ENCODE data around the gene DBP. TPM values are rescaled to one million over a fixed set of nuclear protein-coding genes. Genes with fewer than 3 reads are reported as not detected.

Gene DBP
- total RNA-seq, 4 donors from 2014 or later = 0.33 to 18.6 (median 6.3) TPM

DNA sequence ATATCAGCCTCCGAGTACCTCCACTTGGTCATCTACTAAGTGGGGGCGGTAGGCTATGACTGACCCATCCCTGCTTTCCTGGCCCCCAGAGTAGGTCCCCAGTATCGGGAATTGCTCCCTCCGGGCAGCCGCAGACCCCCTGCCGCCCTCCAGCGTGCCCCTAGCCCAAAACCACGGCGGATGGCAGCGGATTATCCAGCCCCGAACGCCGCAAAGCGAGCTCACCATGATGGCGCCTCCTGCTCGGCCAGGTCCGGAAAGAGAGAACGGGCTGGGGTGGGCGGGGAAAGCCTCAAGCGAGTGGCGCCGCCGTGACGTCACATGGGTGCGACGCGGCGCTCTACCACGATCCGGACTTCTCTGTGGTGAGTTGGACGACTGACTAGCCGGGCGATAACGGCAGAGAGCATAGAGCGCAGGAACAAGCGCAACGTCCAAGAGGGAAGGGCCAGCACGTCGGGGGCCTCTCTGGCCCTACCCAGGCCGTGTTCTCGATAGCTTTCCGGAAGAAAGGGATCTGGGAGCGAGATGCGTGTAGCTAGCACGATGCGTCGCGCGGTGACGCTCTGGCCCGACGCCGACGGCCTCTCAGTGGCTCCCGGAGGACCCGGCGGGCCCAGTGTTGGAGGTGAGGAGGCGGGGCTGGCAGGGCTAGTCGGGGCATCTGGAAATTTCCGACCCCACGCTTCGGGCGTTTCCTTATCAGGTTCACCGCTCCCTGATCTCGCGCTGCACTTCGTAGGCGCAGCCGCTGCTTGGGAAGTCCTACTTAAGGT is 18.1 kb downstream of the DBP start, which contains the start of the genes RPL18 and SPHK2:
Gene RPL18, minus strand, starts transcription at position 263 of the 776 bp plus-strand sequence. Its CDS starts 35 bp downstream, at position 228.
Gene SPHK2, plus strand, starts transcription at position 591 of the 776 bp plus-strand sequence. CDS start 1,009 bp downstream, outside the sequence.
- TF ChIP-seq, protein P1, sequence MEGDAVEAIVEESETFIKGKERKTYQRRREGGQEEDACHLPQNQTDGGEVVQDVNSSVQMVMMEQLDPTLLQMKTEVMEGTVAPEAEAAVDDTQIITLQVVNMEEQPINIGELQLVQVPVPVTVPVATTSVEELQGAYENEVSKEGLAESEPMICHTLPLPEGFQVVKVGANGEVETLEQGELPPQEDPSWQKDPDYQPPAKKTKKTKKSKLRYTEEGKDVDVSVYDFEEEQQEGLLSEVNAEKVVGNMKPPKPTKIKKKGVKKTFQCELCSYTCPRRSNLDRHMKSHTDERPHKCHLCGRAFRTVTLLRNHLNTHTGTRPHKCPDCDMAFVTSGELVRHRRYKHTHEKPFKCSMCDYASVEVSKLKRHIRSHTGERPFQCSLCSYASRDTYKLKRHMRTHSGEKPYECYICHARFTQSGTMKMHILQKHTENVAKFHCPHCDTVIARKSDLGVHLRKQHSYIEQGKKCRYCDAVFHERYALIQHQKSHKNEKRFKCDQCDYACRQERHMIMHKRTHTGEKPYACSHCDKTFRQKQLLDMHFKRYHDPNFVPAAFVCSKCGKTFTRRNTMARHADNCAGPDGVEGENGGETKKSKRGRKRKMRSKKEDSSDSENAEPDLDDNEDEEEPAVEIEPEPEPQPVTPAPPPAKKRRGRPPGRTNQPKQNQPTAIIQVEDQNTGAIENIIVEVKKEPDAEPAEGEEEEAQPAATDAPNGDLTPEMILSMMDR (IDR thresholded peaks at IDR 0.05; ENCODE audit: low read depth) = no peak

DNA sequence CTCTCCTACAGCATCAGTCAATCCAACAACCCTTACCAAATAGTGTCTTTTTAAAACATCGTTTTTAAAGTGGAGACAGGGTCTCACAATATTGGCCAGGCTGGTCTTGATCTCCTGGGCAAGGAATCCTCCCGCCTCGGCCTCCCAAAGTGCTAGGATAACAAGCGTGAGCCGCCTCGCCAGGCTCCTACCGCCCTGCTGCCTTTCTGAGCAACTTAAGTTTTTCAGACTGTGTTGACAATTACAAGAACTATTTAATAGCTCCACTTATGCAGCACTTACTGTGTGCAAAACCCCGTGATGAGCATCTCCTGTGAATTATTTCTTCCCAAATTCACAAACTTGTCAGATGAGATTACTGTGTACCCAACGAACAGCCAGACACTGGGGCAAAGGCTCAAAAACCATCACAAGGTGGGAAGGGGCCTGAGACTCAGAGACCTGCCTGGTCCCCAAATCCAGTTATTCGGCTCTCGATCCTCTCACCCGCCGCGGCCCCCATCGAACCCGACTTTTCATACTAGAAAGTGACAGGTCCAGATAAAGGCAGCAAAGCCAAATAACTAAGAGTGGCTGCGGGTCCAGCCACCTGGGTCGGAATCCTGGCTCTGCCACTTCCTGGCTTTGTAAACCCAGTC is 18.8 kb downstream of the DBP start:
- TF ChIP-seq, protein P1 (IDR thresholded peaks at IDR 0.05; ENCODE audit: low read depth) = no peak

DNA sequence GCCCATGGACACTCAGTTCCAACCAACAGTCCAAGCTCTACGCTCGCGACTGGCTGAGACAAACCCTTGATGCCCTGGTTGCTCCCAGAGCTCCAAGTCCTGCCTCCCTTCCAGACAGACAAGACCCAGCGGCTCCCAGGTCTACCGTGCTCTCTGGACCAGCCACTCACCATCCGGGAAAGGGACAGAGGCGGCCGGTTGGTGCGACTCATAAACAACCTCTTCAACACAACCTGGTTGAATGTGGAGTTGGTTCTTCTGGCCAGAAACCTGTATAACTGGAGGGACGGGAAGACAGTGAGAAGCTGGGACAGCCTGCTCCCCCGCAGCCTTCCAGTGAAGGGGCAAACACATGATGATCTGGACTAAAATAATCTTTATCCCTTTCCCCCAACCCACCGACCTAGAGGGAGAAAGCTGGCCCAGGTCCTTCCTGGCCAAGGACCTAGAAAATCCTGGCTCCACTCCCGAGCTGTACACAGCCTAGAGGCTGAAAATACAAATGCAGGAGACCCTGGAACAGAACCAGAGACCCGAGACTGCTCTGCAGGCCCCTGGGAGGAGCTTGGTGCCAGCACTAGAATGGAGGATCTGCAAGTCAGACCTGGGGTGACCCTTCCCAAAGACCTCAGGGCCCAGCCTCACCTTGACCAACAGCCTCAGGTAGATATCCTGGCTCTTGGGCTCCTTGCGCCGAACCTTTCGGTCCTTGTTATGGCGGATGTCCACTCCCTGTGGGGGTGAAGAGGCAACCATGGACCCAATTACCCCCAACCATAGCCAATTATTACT is 19.8 kb downstream of the DBP start:
- TF ChIP-seq, protein P1 (IDR thresholded peaks at IDR 0.05; ENCODE audit: low read depth) = no peak

DNA sequence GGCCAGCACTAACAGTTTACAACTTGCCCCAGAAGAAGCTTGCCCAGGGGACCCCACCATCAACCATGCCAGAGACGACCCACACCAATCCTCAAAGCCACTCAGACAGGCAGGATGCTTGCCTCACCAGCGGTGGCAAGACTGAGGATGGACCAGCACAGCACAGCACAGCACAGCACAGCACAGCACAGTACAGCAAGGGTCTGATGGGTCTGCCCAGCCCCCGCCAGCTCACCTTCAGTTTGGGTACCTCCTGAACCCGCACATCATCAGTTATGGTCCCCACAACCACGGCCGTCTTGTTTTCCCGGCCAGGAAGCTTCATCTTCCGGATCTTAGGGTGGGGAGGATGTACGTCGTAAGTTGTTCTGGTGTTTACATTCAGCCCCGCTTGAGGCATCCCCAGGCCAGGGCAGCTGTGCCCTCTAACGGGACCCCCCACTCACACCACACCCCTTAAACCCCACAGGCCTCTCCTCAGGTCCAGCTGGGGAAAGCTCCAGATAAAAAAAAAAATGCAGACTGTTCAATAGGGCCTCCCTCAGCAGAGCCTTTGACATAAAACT is 20.6 kb downstream of the DBP start:
- TF ChIP-seq, protein P1 (IDR thresholded peaks at IDR 0.05; ENCODE audit: low read depth) = no peak

DNA sequence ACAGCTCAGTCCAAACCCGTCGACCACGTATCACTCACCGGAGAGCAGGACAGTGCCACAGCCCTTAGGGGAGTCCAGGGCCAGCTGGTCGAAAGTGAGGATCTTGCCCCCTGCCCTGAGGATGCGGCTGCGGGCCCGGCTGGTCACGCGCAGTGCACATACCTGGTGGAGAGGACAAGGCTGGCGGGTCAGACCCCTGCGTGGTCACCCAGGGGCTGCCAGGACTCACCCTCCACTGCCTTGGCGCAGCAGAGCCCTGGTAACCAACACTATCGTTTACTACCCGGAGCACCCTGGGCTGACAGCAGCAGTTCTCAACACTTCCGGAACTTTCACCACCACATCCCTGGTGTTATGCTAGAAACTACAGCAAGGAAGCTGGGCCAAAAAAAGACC is 21.1 kb downstream of the DBP start:
- TF ChIP-seq, protein P1 (IDR thresholded peaks at IDR 0.05; ENCODE audit: low read depth) = no peak

DNA sequence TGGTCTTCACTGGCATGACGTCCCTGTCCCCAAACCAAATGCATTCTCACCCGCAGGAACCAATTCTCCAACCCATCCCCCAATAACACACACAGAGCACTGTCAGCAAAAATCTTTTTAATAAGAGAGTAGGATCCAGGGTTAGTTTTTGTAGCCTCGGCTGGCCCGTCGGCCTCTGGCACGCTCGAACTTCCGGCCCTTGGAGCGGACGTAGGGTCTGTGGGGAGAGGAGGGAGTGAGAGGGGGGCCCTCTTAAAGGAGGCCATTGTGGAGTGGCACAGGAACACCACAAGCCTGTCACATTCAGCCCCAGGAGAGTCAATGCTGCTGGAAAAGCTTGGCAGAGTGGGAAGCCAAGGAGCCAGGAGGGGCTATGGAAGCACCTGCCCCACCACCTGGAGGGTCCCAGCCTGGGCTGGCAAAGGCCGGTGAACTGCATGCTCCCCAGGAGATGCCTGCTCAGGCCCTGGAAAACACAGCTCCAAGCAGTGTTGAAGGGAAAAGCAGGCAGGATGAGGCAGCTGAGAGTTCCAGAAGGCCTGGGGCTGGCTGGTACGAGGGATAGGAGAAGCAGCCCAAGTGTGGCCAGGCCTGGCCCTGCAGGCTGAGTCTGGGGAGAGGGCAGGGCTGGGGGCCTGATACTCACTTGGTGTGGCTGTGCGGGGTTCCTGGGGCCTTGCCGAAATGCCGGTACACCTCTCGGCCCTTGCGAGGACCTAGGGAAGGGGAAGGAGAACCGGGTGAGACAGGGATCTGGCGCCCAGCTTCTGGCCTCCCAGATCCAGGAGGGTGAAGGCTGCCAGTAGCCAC is 21.7 kb downstream of the DBP start:
- TF ChIP-seq, protein P1 (IDR thresholded peaks at IDR 0.05; ENCODE audit: low read depth) = no peak
